Caco-2 (cell line): Measurements from ENCODE around the gene CRYBA4. TPM values are rescaled to one million over a fixed set of nuclear protein-coding genes. Genes with fewer than 3 reads are reported as not detected.

Source experiments
- BruUV-seq: library from RNA; stranded (reverse); fragments of 400-500 nt; replicated peaks from 2 replicates; lab custom pipeline; 2021; lab: Mats Ljungman, UMichigan
- CTCF ChIA-PET: fragments of 300-600 bp; sonication (Branson Sonifier 250); formaldehyde crosslinking; loops from one replicate; lab custom pipeline; 2022; ENCODE audit warnings: antibody characterized with exemption; lab: Charles Lee
- POLR2A ChIA-PET: fragments of 300-600 bp; sonication (Branson Sonifier 250); formaldehyde crosslinking; loops from one replicate; lab custom pipeline; 2022; ENCODE audit warnings: antibody characterized with exemption; lab: Charles Lee
- DNase-seq, 2 experiments: peaks; one replicate each; pipeline versions ENCODE4 v3.0.0 to v3.0.0-alpha.2; 2020 to 2022
- H3K27me3 ChIP-seq: replicated peaks from 2 replicates; pipeline ENCODE4 v1.6.0; 2011; ENCODE audit warnings: low read length; ENCODE audit not compliant: control insufficient read depth, insufficient read depth
- H3K36me3 ChIP-seq: 2 replicates; pipeline ENCODE4 v1.5.1; 2011; ENCODE audit warnings: low read length; ENCODE audit not compliant: control insufficient read depth, insufficient read depth
- H3K4me1 ChIP-seq: fragments of 250-450 bp; sonication (Bioruptor Pico); 2 replicates; pipeline ENCODE4 v1.5.1; 2020; ENCODE audit warnings: mild to moderate bottlenecking
- H3K4me3 ChIP-seq: 2 replicates; pipeline ENCODE4 v1.5.1; 2011; ENCODE audit warnings: low read depth, mild to moderate bottlenecking, control low read depth, low read length
- H3K9me3 ChIP-seq: fragments of 250-450 bp; sonication (Bioruptor Pico); 2 replicates; pipeline ENCODE4 v1.5.1; 2020; ENCODE audit warnings: mild to moderate bottlenecking, moderate library complexity
- H3K27ac Mint-ChIP-seq: one replicate; pipeline ENCODE4 v1.8.0; 2022; ENCODE audit warnings: mixed read lengths; ENCODE audit not compliant: unreplicated experiment
- H3K27me3 Mint-ChIP-seq: one replicate; pipeline ENCODE4 v1.8.0; 2022; ENCODE audit warnings: mixed read lengths; ENCODE audit not compliant: insufficient read depth, unreplicated experiment
- H3K36me3 Mint-ChIP-seq: one replicate; pipeline ENCODE4 v1.8.0; 2022; ENCODE audit warnings: mild to moderate bottlenecking, mixed read lengths; ENCODE audit not compliant: insufficient read depth, unreplicated experiment
- H3K4me1 Mint-ChIP-seq: one replicate; pipeline ENCODE4 v1.8.0; 2022; ENCODE audit warnings: low read depth, mixed read lengths; ENCODE audit not compliant: unreplicated experiment
- H3K4me3 Mint-ChIP-seq: one replicate; pipeline ENCODE4 v1.8.0; 2022; ENCODE audit warnings: mild to moderate bottlenecking, moderate library complexity, mixed read lengths; ENCODE audit not compliant: unreplicated experiment
- H3K9me3 Mint-ChIP-seq: one replicate; pipeline ENCODE4 v1.8.0; 2022; ENCODE audit warnings: mixed read lengths; ENCODE audit not compliant: unreplicated experiment
- intact Hi-C: fragments of 100-400 bp; cut with micrococcal nuclease; formaldehyde crosslinking; loops from one replicate; pipeline ENCODE4 v1.10.0; 2022; ENCODE audit not compliant: unreplicated experiment
- total RNA-seq: library from RNA; stranded (reverse); gene quantifications from 2 replicates; pipeline ENCODE4 v1.2.3, GENCODE V29; 2022
- TF ChIP-seq, protein P1 (sequence below), 2 experiments: fragments of 200-600 bp in 1 of 2; IDR thresholded peaks; 1 replicate in 1 of 2; 2 replicates in 1 of 2; pipeline versions ENCODE4 v1.5.1 to v1.8.0; 2011 to 2022; ENCODE audit warnings: antibody characterized with exemption in 1 of 2, control low read depth in 1 of 2, inconsistent platforms in 1 of 2, low read depth in 1 of 2, low read length in 1 of 2, mild to moderate bottlenecking in 1 of 2, moderate library complexity in 1 of 2; ENCODE audit not compliant: insufficient read depth in 1 of 2, severe bottlenecking in 1 of 2, unreplicated experiment in 1 of 2

The CRYBA4 gene
- total RNA-seq, 1 experiment from 2014 or later: 0.68 TPM

DNA sequence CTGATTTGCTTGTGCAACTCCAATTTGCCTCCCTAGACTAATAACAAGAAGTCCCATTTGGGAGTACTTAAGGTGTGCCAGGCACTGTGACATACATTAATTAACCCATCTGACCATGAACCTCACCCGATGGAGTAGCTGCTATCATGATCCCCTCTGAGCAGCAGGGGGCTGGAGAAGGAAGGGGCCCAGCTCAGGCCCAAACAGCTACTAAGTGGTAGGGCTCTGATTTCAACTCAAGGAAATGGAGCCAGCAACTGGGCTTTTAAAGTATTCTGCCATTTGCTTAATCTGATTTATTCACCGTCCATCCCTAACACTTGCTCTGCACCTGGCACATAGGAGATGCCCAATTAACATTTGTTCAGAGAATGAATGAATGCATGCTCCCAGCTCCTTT is 5.1 kb upstream of the CRYBA4 start:
- Mint-ChIP-seq H3K9me3 (no peaks in the 10 kb centered on the region), H3K36me3 (peaks cover 4% of the 10 kb centered on the region), H3K27ac (no peak overlapping the region), H3K4me1 (no peaks in the 10 kb centered on the region), H3K4me3 (no peak overlapping the region), H3K27me3 (peaks cover 4% of the 10 kb centered on the region)
- Histone ChIP-seq H3K27me3 (no peaks in the 10 kb centered on the region), H3K4me3 (no peak overlapping the region), H3K9me3 (no peaks in the 10 kb centered on the region), H3K36me3 (no peaks in the 10 kb centered on the region), H3K4me1 (no peaks in the 10 kb centered on the region)
- CTCF ChIA-PET: no interaction called here
- TF ChIP-seq, protein P1, sequence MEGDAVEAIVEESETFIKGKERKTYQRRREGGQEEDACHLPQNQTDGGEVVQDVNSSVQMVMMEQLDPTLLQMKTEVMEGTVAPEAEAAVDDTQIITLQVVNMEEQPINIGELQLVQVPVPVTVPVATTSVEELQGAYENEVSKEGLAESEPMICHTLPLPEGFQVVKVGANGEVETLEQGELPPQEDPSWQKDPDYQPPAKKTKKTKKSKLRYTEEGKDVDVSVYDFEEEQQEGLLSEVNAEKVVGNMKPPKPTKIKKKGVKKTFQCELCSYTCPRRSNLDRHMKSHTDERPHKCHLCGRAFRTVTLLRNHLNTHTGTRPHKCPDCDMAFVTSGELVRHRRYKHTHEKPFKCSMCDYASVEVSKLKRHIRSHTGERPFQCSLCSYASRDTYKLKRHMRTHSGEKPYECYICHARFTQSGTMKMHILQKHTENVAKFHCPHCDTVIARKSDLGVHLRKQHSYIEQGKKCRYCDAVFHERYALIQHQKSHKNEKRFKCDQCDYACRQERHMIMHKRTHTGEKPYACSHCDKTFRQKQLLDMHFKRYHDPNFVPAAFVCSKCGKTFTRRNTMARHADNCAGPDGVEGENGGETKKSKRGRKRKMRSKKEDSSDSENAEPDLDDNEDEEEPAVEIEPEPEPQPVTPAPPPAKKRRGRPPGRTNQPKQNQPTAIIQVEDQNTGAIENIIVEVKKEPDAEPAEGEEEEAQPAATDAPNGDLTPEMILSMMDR (IDR thresholded peaks at IDR 0.05; ENCODE audit: insufficient read depth in 1 of 2, low read depth in 1 of 2, low read length in 1 of 2, severe bottlenecking in 1 of 2, unreplicated experiment in 1 of 2): no peak
- DNase-seq: no peak
- BruUV-seq: no TSS peak
- intact Hi-C loops: no loop called here
- POLR2A ChIA-PET: no interaction called here

DNA sequence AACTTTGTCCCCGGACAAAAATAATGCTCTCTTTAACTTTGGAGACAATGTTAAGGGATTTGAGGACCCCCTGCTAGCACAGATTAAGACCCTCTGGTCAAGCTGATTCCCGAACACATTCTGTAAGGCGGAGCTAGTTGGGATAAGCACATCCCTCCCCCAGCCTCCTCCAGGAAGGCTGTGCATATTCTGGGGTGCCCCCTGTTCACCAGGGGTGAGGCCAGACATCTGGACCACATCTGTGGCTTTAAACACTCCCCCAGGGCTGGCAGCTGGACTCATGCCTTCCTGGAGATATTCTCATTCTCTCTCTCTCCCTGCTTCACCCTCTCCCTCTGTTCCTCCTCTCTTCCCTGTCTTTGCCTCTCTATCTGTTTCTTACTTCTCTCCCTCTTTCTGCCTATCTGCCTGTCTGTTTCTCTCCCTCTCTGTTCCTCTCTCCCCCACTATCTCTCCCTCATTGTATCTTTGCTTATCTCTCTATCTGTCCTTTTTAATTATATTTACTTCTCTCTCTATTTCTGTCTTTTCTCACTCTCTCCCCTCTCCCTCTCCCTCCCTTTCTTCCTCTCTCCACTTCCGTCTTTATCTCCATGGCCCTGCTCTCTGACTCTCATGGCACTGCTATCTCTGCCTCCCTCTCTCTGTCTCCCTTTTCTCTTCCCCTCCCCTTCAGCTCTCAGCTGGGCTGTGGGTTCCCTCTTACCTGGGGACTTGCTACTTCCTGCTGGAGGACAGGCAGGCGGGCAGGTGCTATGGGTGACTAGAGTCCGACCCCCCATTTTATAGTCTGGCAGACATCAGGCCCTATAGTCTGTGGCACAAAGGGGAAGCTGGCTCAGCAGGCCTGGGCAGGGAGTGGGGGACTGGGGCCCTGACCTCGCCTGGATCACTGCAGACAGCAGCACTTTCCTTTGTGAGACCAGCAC is 4.2 kb upstream of the CRYBA4 start, which contains the start of gene CRYBB1:
Gene CRYBB1, minus strand, starts transcription at position 757 of the 929 bp plus-strand sequence. CDS start 1,708 bp downstream, outside the sequence.
- ChIA-PET CTCF (no interaction called here), POLR2A (no interaction called here)
- TF ChIP-seq, protein P1 (IDR thresholded peaks at IDR 0.05; ENCODE audit: insufficient read depth in 1 of 2, low read depth in 1 of 2, low read length in 1 of 2, severe bottlenecking in 1 of 2, unreplicated experiment in 1 of 2): no peak
- BruUV-seq: no TSS peak
- peaks cover 4% of the 10 kb centered on the region for H3K36me3 Mint-ChIP-seq
- H3K27me3 ChIP-seq: no peaks in the 10 kb centered on the region
- DNase-seq: no peak
- no peaks in the 10 kb centered on the region for H3K9me3 ChIP-seq
- no peaks in the 10 kb centered on the region for H3K9me3 Mint-ChIP-seq
- no peak within 1 kb of the TSS for H3K27ac Mint-ChIP-seq
- intact Hi-C loops: no loop called here
- H3K27me3 Mint-ChIP-seq: peaks cover 9% of the 10 kb centered on the region
- H3K4me1 Mint-ChIP-seq: no peaks in the 10 kb centered on the region
- H3K36me3 ChIP-seq: no peaks in the 10 kb centered on the region
- no peak within 1 kb of the TSS for H3K4me3 ChIP-seq
- no peak within 1 kb of the TSS for H3K4me3 Mint-ChIP-seq
- no peaks in the 10 kb centered on the region for H3K4me1 ChIP-seq

DNA sequence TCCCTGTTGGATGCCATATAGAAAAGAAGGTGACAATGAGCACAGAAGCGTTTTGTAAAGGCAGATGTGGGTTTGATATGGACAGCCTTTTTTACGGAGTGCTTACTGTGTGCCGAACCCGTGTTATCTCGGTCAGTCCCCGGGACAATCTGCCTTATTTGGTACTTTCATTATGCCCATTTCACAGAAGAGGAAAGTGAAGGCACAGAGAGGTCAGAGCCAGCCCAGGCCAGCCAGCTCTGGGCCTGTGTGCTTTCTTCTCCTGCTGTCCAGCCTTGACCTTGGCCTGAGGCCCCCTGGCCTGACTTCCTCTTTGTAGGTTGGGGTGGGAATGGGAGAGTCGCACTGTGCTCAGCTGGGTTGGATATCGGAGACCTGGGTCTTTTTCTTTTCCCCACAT is 3.3 kb upstream of the CRYBA4 start:
- no peaks in the 10 kb centered on the region for H3K4me1 ChIP-seq
- Mint-ChIP-seq H3K4me3 (no peak overlapping the region), H3K9me3 (no peaks in the 10 kb centered on the region), H3K27ac (no peak overlapping the region), H3K27me3 (peaks cover 9% of the 10 kb centered on the region), H3K4me1 (no peaks in the 10 kb centered on the region), H3K36me3 (no peaks in the 10 kb centered on the region)
- BruUV-seq: no TSS peak
- H3K4me3 ChIP-seq: no peak overlapping the region
- ChIA-PET POLR2A (no interaction called here), CTCF (no interaction called here)
- TF ChIP-seq, protein P1 (IDR thresholded peaks at IDR 0.05; ENCODE audit: insufficient read depth in 1 of 2, low read depth in 1 of 2, low read length in 1 of 2, severe bottlenecking in 1 of 2, unreplicated experiment in 1 of 2): no peak
- no peaks in the 10 kb centered on the region for H3K27me3 ChIP-seq
- intact Hi-C loops: no loop called here
- DNase-seq: no peak
- no peaks in the 10 kb centered on the region for H3K9me3 ChIP-seq
- no peaks in the 10 kb centered on the region for H3K36me3 ChIP-seq
